ENCODE measurements around the gene DLK1. TPM values are rescaled to one million over a fixed set of nuclear protein-coding genes. Genes with fewer than 3 reads are reported as not detected.

Gene DLK1
- total RNA-seq: 0.19 and 0.59 TPM in 2 replicates

GRCh38 chr14:100726550-100727085, at the start of gene DLK1:
DLK1 (plus strand) TSS chr14:100726892; CDS start chr14:100727069, 177 bp downstream.

Other genes with a start within 250 kb of the DLK1 start
- 0.69 and 1.8 TPM in 2 replicates for gene BEGAIN, start 139.5 kb upstream of the DLK1 start, total RNA-seq
- 35.4 and 39.1 TPM in 2 replicates for gene MEG3, start 99.2 kb downstream of the DLK1 start, total RNA-seq
- gene RTL1, start 176.8 kb downstream of the DLK1 start, total RNA-seq: not detected in 2 replicates